CD4-positive, alpha-beta T cell treated with Interleukin-1 beta for 1 hour (primary cell): ENCODE results near the gene WDR70.
"Not testable (repeated sequence)": the region's sequence is repeated elsewhere in the genome, so short reads cannot be mapped to it uniquely, and the experiment has no call there.

ENCODE experiments used
- DNase-seq, 2 donors: peaks; one replicate each; pipeline ENCODE4 v3.0.0-alpha.2; 2020 to 2022

Gene WDR70

DNA sequence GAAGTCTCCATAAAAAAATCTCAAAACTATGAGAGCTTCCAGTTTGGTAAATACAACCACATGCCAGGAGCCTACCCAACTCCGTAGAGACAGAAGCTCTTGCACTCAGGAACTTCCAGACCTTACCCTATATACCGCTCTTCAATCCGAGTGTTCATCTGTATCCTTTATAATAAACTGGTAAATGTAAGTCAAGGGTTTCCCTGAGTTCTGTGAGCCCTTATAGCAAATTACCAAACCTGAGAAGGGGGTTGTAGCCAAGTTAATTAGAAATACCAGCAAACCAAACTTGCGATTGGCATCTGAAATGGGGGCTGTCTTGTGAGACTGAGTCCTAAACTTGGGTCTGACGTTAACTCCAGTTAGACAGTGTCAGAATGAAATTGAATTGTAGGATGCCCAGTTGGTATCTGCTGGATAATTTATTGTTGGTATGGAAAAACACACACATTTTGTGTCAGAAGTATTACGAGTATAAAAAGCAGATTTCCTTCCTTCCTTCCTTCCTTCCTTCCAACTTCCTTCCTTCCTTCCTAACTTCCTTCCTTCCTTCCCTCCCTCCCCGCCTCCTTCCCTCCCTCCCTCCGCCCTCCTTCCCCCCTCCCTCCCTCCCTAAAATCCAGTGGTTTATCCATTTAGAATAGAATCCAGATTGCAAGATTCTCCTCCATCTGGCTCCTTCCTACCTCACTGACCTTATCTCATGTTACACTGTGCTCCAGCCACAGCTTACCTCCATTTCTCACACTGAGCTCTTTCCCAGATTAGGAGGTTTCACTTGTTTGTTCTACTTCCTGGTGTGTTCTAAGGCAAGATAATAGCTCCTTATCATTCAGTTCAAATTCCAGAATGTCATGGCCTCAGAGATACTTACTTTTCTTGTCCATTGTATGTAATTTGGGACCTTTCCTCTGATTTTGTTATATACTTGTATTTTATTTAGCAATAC, 196.7 kb downstream of the WDR70 start:
- DNase-seq, result no peak

DNA sequence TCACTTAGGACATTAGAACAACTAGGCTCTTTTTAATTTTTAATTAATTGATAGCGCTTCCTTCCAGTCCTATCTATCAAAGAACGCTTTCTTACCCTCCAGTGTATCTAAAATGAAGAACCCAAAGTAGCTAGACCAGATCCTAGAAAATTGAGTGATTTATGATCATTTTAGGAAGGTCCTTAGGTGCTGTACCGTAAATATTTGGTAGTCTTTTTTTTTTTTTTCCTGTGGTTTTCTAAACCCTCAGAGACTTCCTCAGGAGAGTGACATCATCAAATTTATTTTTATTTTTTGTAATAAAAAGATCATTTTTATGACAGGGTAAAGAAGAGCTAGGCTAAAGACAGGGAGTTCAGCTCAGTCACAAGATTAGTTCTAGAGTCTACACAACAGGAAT, 197.4 kb downstream of the WDR70 start:
- no peak for DNase-seq

DNA sequence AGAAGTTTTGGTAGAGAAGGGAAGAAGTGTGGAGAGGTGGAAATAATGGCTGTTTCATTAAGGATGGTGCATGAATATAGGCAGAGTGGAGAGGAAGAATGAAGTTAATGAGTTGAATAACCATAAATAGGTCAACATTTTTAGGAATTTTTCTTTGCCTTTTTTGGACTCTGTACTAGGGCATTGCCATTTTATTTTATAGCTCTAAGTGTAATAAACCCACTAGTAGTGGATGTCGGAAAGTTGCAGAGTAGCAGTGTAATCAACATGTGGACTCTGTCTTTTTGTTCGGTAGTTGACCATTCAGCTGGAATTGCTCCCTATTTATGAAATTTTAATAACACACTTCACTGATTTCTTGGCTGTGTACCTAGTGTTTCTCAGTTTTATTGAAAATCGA, 199.1 kb downstream of the WDR70 start:
- no peak for DNase-seq

DNA sequence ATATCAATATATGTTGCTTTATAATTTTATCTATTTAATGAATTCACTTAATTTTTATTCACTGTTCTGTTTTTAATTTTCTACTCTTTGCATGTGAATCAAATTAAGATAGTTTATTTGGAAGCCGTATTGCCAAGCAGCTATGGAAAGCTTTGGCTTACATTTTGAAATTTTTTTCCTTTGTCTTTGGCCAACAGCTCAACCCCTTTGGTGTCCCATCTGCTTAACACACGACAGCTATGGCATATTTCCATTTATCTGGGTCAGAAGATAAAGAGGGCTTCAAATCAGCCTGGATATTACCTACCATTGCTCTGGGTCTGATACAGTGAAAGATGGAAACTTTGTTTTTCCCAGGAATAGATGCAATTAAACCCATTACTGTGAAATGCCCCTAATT, 201.0 kb downstream of the WDR70 start:
- no peak for DNase-seq

DNA sequence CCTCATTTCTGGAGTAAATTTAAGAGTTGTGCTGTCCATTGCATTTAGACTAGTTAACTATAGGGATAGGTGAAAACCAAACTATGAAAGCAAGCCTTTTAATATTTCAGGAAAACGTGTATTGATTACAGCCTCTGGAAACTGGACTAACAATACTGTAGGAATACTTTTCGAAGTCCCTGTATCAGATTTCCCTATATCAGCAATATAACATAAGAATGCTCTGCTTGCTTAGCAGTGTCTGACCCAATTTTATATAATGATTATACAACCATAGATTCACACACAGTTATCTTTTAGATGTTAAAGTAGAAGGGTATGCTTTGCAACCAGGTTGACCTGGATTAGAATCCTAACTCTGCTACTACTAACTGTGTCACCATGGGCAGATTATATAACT, 203.1 kb downstream of the WDR70 start:
- no peak for DNase-seq

DNA sequence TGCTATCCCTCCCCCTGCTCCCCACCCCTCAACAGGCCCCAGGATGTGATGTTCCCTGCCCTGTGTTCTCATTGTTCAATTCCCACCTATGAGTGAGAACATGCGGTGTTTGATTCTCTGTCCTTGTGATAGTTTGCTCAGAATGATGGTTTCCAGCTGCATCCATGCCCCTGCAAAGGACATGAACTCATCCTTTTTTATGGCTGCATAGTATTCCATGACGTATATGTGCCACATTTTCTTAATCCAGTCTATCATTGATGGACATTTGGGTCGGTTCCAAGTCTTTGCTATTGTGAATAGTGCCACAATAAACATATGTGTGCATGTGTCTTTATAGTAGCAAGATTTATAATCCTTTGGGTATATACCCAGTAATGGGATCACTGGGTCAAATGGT, 214.2 kb downstream of the WDR70 start:
- not testable (repeated sequence) for DNase-seq

DNA sequence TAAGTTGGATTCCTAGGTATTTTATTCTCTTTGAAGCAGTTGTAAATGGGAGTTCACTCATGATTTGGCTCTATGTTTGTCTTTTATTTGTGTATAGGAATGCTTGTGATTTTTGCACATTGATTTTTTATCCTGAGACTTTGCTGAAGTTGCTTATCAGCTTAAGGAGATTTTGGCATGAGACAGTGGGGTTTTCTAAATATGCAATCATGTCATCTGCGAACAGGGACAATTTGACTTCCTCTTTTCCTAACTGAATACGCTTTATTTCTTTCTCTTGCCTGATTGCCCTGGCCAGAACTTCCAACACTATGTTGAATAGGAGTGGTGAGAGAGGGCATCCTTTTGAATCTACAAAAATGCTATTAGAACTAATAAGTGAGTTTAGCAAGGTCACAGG, 215.7 kb downstream of the WDR70 start:
- DNase-seq, result not testable (repeated sequence)

DNA sequence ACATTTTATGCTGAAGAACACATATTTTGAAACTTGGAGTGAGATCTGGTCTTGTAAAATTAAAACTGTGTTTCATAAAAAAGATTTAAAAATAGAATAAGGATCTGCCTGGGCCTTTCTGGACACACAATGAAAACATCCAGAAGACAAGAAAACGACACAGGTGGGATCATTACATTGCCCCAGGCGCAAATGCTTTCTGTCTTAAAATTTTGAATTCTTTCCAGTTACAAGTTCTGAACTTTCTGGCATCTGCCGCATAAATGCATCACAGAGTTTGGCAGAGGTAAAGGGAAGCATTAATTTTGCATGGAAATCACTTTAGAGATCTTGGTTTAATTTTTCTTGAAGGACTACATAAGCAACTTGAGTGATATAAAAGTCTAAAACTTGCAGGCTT, 219.6 kb downstream of the WDR70 start:
- DNase-seq, result no peak

DNA sequence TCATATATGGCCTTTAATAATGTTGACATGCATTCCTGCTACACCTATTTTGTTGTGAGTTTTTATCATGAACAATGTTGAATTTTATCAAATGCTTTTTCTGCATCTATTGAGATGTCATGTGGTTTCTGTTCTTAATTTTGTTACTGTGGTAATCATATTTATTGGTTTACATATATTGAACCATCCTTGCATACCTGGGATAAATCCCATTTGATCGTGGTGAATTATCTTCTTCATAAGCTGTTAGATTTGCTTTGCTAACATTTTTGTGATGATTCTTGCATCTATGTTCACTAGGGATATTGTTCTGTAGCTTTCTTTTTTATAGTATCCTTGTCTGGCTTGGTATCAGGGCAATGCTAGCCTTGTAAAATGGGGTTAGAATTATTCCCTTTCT, 222.0 kb downstream of the WDR70 start:
- no peak for DNase-seq

DNA sequence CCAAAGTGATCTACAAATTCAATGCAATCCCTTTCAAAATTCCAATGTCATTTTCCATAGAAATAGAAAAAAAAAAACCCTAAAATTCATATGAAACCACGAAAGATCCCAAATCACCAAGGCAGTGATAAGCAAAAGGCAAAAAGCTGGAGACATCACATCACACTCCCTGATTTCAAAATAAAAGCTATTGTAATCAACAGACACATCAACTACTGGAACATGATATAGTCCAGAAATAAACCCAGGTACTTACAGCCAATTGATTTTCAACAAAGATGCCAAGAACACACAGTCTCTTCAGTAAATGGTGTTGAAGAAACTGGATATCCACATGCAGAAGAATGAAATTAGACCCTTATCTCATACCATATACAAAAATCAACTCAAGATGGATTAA, 224.0 kb downstream of the WDR70 start:
- no peak for DNase-seq

DNA sequence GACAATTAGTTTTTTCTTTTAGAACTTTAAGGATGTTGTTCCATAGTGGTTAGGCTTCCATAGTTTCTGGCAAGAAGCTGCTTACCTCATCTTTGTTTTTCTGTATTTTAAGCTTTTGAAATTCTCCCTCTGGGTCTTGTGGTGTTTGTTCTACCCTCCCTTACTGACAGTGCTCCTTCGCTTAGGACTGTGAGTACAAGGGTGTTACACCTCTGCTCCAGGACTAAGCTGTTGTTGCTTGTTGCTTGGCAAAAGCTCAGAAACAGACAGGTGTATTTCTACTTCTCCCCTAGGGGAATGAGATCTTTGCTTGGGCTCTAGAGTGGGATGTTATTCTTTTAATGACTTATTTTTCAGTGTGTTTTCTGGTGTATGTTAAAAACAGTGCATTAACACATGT, 225.2 kb downstream of the WDR70 start:
- no peak for DNase-seq

DNA sequence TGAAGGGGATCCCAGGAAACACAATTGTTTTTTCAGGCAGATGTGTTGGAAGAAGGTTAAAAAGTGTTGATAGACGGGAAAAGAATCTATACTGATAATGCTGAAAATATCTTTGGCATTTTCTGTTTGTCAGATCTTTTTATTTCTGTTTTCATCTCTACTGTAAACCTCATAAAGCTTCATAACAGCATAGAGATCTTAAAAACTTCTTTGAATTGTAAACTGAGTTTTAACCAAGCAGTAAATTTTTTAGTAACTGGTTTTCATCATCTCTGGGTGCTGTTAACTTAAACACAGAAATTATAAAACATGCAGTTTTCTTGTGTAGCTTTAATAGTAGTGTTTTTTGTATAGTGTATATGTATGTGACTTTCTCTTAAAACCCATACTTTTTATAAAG, 227.0 kb downstream of the WDR70 start:
- no peak for DNase-seq

DNA sequence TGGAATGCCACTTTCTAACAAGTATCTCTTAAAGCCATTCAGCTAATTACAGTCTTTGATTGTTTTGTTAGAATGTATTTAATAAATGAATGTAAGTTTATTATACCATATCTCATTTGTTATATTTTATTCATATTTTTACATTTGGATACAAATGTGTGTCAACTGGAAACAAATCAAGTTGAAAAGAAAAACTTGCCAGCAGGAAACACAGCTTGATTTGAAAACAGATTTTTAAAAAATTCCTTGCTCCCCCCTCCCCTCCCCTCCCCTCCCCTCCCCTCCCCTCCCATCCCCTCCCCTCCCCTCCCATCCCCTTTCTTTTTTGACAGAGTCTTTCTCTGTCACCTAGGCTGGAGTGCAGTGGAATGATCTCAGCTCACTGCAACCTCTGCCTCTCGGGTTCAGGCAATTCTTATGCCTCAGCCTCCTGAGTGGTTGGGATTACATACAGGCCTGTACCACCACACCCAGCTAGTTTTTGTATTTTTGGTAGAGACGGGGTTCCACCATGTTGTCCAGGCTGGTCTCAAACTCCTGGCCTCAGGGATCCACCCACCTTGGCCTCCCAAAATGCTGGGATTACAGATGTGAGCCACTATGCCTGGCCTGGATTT, 227.6 kb downstream of the WDR70 start:
- DNase-seq, result no peak

DNA sequence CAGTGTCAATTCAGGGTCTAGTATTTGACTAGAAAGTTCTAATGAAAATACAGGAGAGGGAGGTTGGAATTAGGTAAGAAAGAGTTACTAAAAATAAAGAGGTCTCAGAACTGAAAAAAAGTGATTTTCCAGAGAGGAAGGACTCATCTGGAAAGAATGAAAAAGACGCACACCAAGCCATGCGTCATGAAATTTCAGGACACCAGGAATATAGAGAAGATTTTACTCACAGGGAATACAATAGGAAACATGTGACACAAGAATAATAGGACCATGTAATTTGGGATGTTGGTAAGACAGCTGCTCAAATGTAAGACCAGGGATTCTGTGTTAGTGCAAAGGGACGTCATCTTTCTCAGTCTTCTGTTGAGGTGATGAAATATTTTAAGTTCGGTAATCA, 236.1 kb downstream of the WDR70 start:
- no peak for DNase-seq

DNA sequence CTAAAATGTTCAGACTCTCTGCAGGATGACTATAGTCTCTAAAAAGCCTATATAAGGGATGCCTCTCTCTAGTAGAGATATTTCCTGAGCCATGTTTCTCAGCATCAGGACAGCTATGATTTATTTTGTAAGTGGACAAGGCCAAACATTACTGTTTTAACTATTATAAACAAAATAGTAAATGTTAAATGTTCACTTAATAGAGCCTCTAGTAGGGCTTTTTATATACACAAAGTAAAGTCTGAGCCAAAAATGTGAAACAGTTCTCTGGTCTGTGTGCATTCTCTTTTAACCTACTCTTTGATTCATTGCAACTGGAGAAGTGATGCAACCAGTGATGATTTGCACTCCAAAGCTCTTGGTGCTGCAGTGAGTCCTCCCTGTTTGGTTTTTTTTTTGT, 240.2 kb downstream of the WDR70 start:
- DNase-seq, result no peak

DNA sequence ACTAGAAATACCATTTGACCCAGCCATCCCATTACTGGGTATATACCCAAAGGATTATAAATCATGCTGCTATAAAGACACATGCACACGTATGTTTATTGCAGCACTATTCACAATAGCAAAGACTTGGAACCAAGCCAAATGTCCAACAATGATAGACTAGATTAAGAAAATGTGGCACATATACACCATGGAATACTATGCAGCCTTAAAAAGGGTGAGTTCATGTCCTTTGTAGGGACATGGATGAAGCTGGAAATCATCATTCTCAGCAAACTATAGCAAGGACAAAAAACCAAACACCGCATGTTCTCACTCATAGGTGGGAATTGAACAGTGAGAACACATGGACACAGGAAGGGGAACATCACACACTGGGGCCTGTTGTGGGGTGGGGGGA, 243.2 kb downstream of the WDR70 start:
- DNase-seq, result not testable (repeated sequence)

DNA sequence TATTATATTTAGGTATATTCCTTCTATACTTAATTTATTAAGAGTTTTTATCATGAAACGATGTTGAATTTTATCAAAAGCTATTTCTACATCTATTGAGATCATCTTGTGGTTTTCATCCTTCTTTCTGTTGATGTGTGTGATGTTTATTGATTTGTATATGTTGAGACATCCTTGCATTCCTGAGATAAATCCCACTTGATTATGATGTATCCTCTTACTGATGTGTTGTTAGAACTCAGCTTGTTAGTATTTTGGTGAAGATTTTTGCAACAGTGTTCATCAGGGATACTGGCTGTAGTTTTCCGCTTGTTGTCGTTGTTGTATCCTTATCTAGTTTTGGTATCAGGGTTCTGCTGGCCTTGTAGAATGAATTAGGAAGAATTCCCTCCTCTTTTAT, 247.1 kb downstream of the WDR70 start:
- no peak for DNase-seq

DNA sequence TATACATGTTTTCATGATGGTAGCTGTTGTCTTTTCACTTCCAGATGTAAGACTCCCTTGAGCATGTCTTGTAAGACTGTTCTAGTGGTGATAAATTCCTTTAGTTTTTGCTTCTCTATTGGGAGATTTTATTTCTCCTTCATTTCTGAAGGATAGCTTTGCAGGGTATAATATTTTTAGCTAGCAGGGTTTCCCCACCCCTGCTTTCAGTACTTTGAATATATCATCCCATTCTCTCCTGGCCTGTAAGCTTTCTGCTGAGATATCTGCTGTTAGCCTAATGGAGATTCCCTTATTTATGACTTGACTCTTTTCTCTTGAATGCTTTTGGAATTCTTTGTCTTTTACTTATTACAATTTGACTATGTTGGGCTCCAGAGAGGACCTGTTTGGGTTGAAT, 249.8 kb downstream of the WDR70 start:
- no peak for DNase-seq

DNA sequence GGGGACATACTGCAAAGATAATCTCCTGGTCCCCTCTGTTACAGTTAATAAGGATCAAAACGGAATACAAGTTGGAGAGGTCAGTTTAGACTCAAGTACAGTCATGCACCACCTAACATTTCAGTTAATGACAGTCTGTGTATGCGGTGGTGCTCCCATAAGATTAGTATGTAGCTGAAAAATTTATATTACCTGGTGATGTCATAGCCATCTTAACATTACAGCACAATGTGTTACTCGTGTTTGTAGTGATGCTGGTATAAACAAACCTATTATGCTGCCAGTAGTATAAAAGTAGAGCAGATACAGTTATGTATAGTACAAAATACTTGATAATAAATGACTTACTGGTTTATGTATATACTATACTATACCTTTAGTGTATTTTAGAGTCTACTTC, 252.8 kb downstream of the WDR70 start:
- DNase-seq, result no peak

DNA sequence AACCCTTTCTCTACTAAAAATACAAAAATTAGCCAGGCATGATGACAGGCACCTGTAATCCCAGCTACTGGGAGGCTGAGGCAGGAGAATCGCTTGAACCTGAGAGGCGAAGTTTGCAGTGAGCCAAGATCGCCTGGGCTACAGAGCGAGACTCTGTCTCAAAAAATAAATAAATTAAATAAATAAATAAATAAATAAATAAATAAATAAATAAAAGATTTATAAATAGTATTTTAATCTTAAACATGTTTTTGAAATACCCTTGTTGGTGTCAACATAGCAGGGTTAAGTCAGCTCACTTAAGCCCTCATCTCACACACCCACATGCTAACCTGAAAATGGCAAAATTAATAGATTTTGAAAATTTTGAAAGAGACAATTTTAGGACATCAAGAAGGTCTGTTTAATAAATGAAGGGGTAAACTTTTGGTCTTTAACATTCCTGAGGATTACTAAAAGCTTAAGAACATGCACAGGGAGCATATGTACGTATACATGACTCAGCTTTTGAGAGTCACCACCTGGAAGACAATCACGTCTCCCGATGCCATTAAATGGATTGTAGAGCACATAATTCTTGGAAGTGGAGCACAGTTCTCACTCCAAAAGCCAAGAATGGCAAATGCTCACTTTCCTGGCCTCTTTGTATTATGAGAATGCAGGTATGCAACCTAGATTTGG, 258.2 kb downstream of the WDR70 start:
- DNase-seq, result no peak

DNA sequence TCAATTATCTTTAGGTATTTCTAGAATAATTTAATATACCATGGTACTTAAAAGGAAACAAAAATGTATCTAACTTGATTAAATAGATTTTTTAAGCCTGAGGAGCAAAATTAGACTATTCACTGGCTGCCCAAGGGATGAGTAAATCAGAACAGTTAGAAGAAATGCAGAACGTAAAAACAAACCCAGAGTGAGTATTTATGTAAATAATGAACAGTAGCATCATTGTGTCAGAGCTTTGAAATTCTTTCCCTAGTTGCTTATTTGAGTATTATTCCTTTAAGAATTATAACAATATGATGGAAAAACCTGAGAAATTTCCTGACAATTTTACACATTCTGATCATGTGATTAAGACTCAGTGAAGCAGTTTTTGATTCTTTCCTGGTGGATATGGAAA, 259.8 kb downstream of the WDR70 start:
- no peak for DNase-seq

DNA sequence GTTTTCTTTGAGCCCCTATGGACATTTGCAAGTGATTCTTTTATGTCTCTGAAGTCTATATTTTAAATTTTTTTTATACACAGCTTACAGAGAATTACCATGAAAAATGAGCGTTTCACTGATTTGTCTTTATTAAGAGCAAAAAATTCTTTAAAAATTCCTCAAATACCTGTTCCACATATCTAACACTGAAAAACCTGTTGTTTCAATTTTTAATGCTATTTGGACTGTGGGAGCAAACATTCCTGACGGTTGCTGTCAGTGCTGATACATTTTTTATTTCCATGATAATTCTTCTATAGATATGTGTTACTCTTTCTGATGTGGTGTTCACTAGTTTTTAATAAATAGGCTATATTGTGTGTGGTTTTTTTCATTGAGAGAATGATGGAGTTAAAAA, 261.0 kb downstream of the WDR70 start:
- no peak for DNase-seq

DNA sequence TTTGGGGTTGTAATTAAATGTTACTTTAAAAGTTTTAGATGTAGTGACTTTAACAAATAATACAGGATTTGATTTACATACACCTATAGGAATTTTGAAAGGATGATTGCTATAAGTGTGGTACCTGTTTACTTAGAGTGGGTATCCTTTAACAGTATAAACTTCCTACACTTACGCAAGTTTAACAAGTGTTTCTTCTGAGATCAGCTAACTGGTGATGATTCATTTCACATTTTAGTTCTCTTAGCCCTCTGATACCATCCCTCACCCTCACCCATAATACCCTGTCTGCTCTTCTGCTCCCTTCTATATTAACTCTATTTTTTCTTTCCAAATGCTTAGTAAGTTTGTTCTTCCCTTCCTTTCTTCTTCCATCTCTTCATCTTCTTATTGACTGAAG, 262.8 kb downstream of the WDR70 start:
- no peak for DNase-seq

DNA sequence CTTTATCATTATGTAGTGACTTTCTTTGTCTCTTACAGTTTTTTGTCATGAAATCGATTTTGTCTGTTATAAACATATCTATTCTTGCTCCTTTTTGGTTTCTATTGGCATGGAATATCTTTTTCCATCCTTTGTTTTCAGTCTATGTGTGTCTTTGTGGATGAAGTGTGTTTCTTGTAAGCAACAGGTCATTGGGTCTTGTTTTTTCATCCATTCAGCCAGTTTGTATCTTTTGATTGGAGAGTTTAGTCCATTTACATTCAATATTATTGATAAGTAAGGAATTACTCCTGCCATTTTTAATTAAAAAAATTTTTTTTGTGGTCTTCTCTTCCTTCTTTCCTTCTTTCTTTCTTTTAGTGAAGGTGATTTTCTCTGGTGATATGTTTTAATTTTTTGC, 266.6 kb downstream of the WDR70 start:
- no peak for DNase-seq
